Nephron (organoid): ENCODE results near the gene DHX29.

Experiments used
- H3K27ac Mint-ChIP-seq, 3 experiments: 2 replicates each; pipeline ENCODE4 v1.8.0; 2020; ENCODE audit warnings: mixed read lengths in 3 of 3, mild to moderate bottlenecking in 2 of 3, moderate library complexity in 1 of 3
- H3K27me3 Mint-ChIP-seq: 2 replicates; pipeline ENCODE4 v1.8.0; 2021; ENCODE audit warnings: low read depth, mild to moderate bottlenecking, moderate library complexity, mixed read lengths
- H3K36me3 Mint-ChIP-seq: 2 replicates; pipeline ENCODE4 v1.8.0; 2020; ENCODE audit warnings: low read depth, mixed read lengths
- H3K4me1 Mint-ChIP-seq: 2 replicates; pipeline ENCODE4 v1.8.0; 2020; ENCODE audit warnings: mixed read lengths
- H3K4me3 Mint-ChIP-seq, 3 experiments: 2 replicates each; pipeline ENCODE4 v1.8.0; 2020; ENCODE audit warnings: mild to moderate bottlenecking in 3 of 3, mixed read lengths in 3 of 3, moderate library complexity in 2 of 3
- H3K9me3 Mint-ChIP-seq: 2 replicates; pipeline ENCODE4 v1.8.0; 2020; ENCODE audit warnings: mixed read lengths
- CTCF ChIP-seq, 3 experiments: fragments of 200-600 bp; sonication (generic); IDR thresholded peaks; one replicate each; pipeline ENCODE4 v1.5.0; 2021; ENCODE audit warnings: antibody characterized with exemption in 3 of 3; ENCODE audit not compliant: unreplicated experiment in 3 of 3

The DHX29 gene

GRCh38 chr5:55218967-55219366, 88.5 kb downstream of the DHX29 start:
- Mint-ChIP-seq H3K4me1 (peaks cover 20% of the 10 kb centered on the region), H3K9me3 (no peaks in the 10 kb centered on the region), H3K36me3 (no peaks in the 10 kb centered on the region), H3K27me3 (peaks cover 82% of the 10 kb centered on the region), H3K4me3 (no peak overlapping the region), H3K27ac (no peak overlapping the region)
- TF ChIP-seq CTCF (IDR thresholded peaks at IDR 0.05; ENCODE audit: unreplicated experiment in 3 of 3): no peak

- H3K9me3 Mint-ChIP-seq: no peaks in the 10 kb centered on the region
- no peak overlapping the region for H3K27ac Mint-ChIP-seq
- H3K36me3 Mint-ChIP-seq: no peaks in the 10 kb centered on the region
- no peak overlapping the region for H3K4me3 Mint-ChIP-seq
- TF ChIP-seq CTCF (IDR thresholded peaks at IDR 0.05; ENCODE audit: unreplicated experiment in 3 of 3): no peak
- H3K4me1 Mint-ChIP-seq: no peaks in the 10 kb centered on the region
- H3K27me3 Mint-ChIP-seq: peaks cover 38% of the 10 kb centered on the region
Measured at GRCh38 chr5:55211184-55211874, 96.2 kb downstream of the DHX29 start.
